ENCODE measurements around the gene GGN.
"Not testable (repeated sequence)": the region's sequence is repeated elsewhere in the genome, so short reads cannot be mapped to it uniquely, and the experiment has no call there.

GGN gene

DNA sequence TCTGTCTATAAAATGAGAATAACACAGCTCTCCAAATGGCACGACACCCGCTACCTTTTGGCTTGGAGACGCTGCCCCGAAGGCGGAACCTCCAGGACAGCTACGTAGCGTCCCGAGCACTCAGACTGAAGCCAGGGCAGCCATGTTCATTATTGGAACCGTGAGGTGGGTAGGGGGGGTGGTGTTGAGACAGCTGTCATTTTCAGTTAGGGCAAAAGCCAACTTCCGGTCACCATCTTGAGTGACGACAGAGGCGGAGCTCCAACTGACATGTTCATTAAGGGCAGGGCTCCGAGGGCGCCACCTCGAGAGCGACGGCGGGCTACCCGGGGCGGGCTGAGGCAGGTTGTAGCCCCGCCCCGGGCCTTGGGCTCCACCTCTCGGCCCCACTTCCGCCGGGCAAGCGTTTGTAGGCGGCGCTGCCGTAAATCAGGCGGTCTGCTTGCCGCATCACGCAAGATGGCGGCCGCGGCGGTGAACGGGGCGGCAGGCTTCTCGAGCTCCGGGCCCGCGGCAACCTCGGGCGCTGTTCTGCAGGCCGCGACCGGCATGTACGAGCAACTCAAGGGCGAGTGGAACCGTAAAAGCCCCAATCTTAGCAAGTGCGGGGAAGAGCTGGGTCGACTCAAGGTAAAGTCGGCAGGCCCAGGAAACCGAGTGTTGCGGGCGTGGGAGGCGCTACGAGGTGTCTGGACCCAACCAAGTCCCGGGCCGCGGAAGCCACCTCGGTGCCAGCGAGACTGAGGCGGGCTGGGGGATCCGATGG lies 13.3 kb downstream of the GGN start, which contains the start of gene PSMD8:
Gene PSMD8, plus strand, starts transcription at position 240 of the 766 bp plus-strand sequence. Its CDS starts 31 bp downstream, at position 271.
- FAIRE-seq (peak; percentile 81), DNase-seq (ENCODE audit: insufficient read length, low spot score) (peak; percentile 98)
- peak; percentile 99 for TF ChIP-seq POLR2A (IDR thresholded peaks at IDR 0.05; ENCODE audit: low read depth, low read length)

GRCh38 chr19:38373907-38374331 lies 13.9 kb downstream of the GGN start:
- FAIRE-seq, result no peak
- DNase-seq (ENCODE audit: insufficient read length, low spot score), result no peak
- no peak for TF ChIP-seq POLR2A (IDR thresholded peaks at IDR 0.05; ENCODE audit: low read depth, low read length)

DNA sequence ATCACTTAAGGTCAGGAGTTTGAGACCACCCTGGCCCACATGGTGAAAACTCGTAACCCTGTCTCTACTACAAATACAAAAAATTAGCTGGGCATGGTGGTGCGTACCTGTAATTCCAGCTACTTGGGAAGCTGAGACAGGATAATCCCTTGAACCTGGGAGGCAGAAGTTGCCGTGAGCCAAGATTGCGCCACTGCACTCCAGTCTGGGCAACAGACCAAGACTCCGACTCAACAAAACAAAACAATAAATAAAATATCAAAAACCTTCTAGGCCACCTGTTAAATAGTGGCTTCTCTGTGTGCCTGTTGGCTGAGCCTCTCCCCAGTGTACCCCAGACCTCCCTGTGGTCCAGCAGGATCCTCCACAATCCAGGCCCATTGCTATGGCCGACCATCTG lies 16.8 kb downstream of the GGN start:
- no peak for TF ChIP-seq POLR2A (IDR thresholded peaks at IDR 0.05; ENCODE audit: low read depth, low read length)
- no peak for FAIRE-seq
- DNase-seq (ENCODE audit: insufficient read length, low spot score), result no peak

DNA sequence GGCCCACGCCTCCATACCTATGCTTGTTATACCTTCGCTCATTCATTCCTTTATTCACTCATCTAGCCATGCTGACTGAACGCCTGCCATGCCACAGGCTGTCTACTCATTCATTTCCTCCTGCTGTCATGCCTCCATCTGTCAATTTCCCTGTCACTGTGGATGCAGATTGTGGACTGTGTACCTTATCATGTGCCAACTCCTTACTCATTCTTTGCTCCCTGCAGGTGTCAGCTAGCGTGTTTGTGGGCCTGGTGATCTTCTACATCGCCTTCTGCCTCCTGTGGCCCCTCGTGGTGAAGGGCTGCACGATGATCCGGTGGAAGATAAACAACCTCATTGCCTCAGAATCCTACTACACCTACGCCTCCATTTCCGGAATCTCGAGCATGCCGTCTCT lies 17.5 kb downstream of the GGN start:
- no peak for TF ChIP-seq POLR2A (IDR thresholded peaks at IDR 0.05; ENCODE audit: low read depth, low read length)
- FAIRE-seq, result no peak
- DNase-seq (ENCODE audit: insufficient read length, low spot score), result no peak

- TF ChIP-seq POLR2A (IDR thresholded peaks at IDR 0.05; ENCODE audit: low read depth, low read length), result no peak
- no peak for FAIRE-seq
- no peak for DNase-seq (ENCODE audit: insufficient read length, low spot score)
Measured at GRCh38 chr19:38369584-38369983, 18.2 kb downstream of the GGN start.

DNA sequence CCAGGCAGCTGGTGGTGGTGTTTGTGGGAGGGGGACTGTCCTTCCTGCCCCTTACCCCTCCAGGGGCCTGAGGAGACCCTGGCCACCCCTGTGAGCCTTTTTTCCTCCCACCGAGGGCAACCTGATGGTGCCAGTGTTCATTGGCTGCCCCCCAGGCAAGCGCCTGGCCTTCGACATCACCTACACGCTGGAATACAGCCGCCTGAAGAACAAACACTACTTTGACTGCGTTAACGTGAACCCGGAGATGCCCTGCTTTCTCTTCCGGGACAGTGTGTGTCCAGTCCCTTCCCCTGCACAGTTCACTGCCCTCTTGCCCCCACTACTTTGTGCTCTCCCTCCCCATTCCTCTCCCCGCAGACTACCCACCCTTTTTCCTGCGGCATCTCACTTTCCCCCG lies 20.8 kb downstream of the GGN start:
- FAIRE-seq (no peak), DNase-seq (ENCODE audit: insufficient read length, low spot score) (no peak)
- no peak for TF ChIP-seq POLR2A (IDR thresholded peaks at IDR 0.05; ENCODE audit: low read depth, low read length)

DNA sequence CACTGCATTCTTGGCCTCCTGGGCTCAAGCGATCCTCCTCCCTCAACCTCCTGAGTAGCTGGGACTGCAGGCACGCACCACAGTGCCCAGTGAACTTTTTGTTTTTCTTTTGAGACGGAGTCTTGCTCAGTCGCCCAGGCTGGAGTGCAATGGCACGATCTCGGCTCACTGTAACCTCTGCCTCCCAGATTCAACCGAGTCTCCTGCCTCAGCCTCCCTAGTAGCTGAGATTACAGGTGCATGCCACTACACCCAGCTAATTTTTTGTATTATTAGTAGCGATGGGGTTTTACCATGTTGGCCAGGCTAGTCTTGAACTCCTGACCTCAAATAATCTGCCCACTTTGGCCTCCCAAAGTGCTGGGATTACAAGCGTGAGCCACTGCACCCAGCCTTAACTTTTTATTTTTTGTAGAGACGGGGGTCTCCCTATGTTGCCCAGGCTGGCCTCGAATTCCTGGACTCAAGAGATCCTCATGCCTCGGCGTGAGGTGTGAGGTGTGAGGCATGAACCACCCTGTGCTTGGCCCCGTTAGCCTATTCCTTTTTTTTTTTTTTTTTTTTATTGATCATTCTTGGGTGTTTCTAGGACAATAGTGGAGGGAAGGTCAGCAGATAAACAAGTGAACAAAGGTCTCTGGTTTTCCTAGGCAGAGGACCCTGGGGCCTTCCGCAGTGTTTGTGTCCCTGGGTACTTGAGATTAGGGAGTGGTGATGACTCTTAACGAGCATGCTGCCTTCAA lies 24.7 kb downstream of the GGN start:
- DNase-seq (ENCODE audit: insufficient read length, low spot score); FAIRE-seq: not testable (repeated sequence)

- TF ChIP-seq POLR2A (IDR thresholded peaks at IDR 0.05; ENCODE audit: low read depth, low read length), result peak; percentile 44; the same call in 1 of the 2 replicates
- FAIRE-seq, result no peak
- DNase-seq (ENCODE audit: insufficient read length, low spot score), result peak; percentile 92
Measured at GRCh38 chr19:38362076-38362945, 25.5 kb downstream of the GGN start.

GRCh38 chr19:38361633-38362075 lies 26.2 kb downstream of the GGN start:
- FAIRE-seq, result no peak
- DNase-seq (ENCODE audit: insufficient read length, low spot score), result peak; percentile 83
- no peak for TF ChIP-seq POLR2A (IDR thresholded peaks at IDR 0.05; ENCODE audit: low read depth, low read length)

DNA sequence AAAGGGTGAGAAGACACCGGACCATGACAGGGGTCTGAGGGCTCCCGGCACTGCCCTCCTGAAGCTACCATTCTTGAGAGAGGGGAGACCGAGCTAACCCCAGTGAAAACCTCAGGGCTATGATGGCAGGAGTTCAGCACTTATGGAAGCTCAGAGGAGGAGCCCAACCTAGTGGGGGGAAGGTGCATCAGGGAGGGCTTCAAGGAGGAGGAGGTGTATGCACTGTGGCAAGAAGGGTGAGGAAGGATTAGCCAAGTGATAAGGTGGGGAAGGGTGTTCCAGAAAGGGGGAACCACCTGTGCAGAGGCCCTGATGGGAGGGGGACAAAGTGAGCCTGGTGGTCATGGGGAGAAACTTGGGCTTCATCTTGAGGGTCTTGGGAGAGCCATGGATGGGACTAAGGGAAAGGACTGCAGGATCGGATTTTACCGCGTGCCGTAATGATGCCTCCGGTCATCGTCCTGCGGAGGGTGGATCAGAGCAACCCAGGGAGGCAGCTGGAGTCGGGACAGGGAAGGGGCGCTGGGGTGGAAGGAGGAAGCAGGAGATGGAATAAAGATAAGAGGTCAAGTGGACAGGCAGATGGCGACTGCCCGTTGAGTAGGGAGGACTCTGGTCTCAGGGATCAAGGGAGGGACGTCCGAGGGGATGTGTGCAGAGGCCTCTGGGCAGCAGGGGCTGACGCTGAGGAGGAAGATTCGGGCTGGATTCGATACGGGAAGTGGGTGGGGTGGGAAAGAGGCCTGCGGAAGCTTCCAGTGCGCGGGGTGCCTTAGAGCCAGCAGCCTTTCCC lies 26.8 kb downstream of the GGN start:
- FAIRE-seq (no peak), DNase-seq (ENCODE audit: insufficient read length, low spot score) (no peak)
- no peak for TF ChIP-seq POLR2A (IDR thresholded peaks at IDR 0.05; ENCODE audit: low read depth, low read length)

- FAIRE-seq, result no peak
- no peak for TF ChIP-seq POLR2A (IDR thresholded peaks at IDR 0.05; ENCODE audit: low read depth, low read length)
- no peak for DNase-seq (ENCODE audit: insufficient read length, low spot score)
Measured at GRCh38 chr19:38360351-38360750, 27.5 kb downstream of the GGN start.

DNA sequence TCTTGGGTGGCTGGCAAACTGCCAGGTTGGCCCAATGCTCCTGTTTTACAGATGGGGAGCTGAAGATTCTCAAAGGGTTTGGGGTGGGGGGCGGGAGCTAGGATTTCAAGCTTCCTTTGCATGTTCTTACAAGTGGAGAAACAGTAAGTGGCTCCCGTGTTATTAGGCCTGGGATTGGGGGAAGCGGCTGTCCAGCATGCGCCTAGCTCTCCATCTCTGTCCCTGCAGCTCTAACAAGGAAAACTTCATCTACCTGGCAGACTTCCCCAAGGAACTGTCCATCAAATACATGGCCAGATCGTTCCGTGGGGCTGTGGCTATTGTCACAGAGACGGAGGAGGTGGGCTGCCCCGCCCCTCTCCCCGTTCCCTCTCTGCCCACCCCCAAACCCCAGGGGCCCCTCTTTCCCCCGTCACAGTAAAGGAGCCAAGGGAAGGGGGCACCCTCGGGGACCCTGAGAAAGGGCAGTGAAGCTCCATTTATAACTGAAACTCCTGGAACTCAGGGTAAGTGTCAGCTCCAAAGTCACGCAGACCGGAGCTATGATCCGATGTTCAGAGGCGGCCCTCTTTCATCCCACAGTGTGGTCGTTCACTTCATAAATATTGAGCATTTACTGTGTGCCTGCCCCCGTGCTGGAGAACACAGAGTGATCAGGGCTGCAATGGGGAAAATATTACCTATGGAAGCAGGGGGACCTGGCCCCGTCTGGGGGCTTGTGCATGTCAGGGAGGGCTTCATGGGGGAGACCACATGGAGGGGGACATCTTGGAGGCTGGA lies 28.4 kb downstream of the GGN start:
- TF ChIP-seq POLR2A (IDR thresholded peaks at IDR 0.05; ENCODE audit: low read depth, low read length), result no peak
- DNase-seq (ENCODE audit: insufficient read length, low spot score) (no peak), FAIRE-seq (no peak)

All from H54 (cell line).